Stimulated activated naive CD8-positive, alpha-beta T cell treated with anti-CD3 and anti-CD28 coated beads, Interleukin-15, amount 100 ng/mL, for 72 hours (primary cell): ENCODE results near the gene DHRSX.
A peak's percentile ranks its signal among the peaks of the same experiment; 100 is the strongest.
"Not testable (repeated sequence)": the region's sequence is repeated elsewhere in the genome, so short reads cannot be mapped to it uniquely, and the experiment has no call there.

ENCODE experiments used
- ATAC-seq: fragments of 150-1000 bp; cut with Tn5 transposase; 2 replicates; pipeline ENCODE4 v1.10.0; 2021; ENCODE audit warnings: mild to moderate bottlenecking, moderate library complexity
- DNase-seq, 2 donors: peaks; one replicate each; pipeline ENCODE4 v3.0.0; 2021 to 2022
- H3K27ac Mint-ChIP-seq, 2 donors: one replicate each; pipeline ENCODE4 v1.8.0; 2022; ENCODE audit warnings: mild to moderate bottlenecking in 2 of 2, mixed read lengths in 2 of 2, moderate library complexity in 2 of 2
- H3K27me3 Mint-ChIP-seq: one replicate; pipeline ENCODE4 v1.8.0; 2022; ENCODE audit warnings: mixed read lengths
- H3K4me1 Mint-ChIP-seq: one replicate; pipeline ENCODE4 v1.8.0; 2022; ENCODE audit warnings: mild to moderate bottlenecking, mixed read lengths
- H3K4me3 Mint-ChIP-seq, 2 donors: one replicate each; pipeline ENCODE4 v1.8.0; 2022; ENCODE audit warnings: mild to moderate bottlenecking in 2 of 2, mixed read lengths in 2 of 2, moderate library complexity in 1 of 2
- H3K9me3 Mint-ChIP-seq, 2 donors: one replicate each; pipeline ENCODE4 v1.8.0; 2022; ENCODE audit warnings: mixed read lengths in 2 of 2

The DHRSX gene

DNA sequence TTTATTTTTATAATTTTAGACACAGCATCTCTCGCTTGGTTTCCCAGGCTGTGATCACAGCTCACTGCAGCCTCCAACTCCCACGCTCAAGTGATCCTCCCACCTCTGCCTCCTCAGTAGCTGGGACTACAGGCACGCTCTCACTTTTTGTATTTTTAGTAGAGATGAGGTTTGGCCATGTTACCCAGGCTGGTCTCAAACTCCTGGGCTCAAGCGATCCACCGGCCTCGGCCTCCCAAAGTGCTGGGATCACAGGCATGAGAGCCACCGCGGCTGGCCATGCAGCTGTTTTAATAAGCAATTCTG lies 39.1 kb downstream of the DHRSX start:
- no peak overlapping the region for H3K27ac Mint-ChIP-seq
- H3K9me3 Mint-ChIP-seq: no peaks in the 10 kb centered on the region
- H3K27me3 Mint-ChIP-seq: no peaks in the 10 kb centered on the region
- ATAC-seq: no peak
- H3K4me1 Mint-ChIP-seq: peaks cover 9% of the 10 kb centered on the region
- H3K4me3 Mint-ChIP-seq: no peak overlapping the region
- no peak for DNase-seq

DNA sequence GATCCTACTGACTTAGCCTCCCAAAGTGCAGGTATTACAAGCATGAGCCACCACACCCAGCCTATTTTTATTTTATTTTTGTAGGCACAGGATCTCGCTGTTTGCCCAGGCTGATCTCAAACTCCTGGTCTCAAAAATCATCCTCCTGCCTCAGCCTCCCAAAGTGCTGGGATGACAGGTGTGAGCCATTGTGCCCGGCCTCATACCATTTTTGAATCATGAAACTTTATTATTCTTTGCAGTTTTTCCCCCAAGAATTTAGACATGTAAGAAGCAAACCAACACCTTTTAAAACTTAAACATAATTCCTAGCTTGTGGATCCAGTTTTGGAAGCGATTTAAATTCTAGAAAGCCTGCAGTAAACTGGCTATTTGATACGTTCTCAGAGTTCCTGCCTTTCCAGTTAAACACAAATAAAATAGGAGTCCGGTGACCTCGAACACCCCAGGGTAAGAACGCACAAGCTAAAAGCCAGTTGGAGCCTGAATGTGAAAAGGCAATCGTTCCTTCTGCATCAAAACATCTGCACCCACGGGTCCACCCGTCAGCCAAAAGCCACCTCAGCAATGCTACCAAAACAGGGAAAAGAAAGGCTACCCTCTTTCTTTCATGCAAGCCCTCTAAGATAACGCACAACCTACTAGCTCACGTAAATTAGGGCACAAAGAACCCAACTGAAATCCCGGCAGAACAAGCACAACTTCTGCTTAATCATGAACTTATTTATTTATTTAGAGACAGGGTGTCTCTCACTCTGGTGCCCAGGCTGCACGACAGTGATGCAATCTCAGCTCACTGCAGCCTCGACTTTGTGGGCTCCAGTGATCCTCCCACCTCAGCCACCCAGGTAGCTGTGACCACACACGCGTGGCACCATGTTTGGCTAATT lies 39.7 kb downstream of the DHRSX start:
- not testable (repeated sequence) for ATAC-seq, H3K9me3 Mint-ChIP-seq, H3K27me3 Mint-ChIP-seq, H3K27ac Mint-ChIP-seq, DNase-seq, H3K4me3 Mint-ChIP-seq
- peaks cover 10% of the 10 kb centered on the region for H3K4me1 Mint-ChIP-seq

DNA sequence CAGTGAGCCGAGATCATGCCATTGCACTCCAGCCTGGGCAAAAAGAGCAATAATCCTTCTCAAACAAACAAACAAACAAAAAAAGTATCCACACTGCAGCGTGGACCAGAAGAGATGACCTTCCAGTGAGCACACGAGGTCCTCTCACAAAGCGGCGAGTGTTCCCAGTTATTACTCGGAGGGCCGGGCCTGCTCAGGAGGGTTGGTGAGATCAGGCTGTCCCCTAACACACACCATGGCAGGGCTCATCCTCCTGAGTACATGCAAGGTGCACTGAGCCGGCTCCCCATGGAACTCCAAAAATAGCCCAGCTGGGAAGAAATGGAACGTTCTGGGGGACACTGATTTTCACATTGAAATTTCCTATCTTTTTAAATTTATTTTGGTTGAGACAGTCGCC lies 40.7 kb downstream of the DHRSX start:
- not testable (repeated sequence) for DNase-seq, H3K27ac Mint-ChIP-seq, ATAC-seq, H3K4me3 Mint-ChIP-seq, H3K9me3 Mint-ChIP-seq, H3K27me3 Mint-ChIP-seq
- peaks cover 10% of the 10 kb centered on the region for H3K4me1 Mint-ChIP-seq

DNA sequence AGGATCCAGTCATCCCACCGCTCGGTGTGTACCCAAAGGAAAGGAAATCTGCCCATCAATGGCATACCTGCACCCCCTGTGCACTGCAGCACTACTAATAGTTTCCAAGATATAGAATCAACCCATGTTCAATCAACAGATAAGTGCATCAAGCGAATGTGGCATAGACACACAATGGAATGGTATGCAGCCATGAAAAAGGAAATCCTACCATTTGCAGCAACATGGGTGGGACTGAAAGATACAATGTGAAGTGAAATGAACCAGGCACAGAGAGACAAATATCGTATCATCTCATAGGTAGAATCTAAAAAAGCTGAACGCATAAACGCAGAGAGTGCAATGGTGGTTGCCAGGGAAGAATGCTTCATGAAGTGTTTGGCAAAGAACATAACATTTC lies 42.5 kb downstream of the DHRSX start:
- H3K27me3 Mint-ChIP-seq: no peaks in the 10 kb centered on the region
- H3K4me1 Mint-ChIP-seq: peaks cover 10% of the 10 kb centered on the region
- no peak overlapping the region for H3K27ac Mint-ChIP-seq
- no peak overlapping the region for H3K4me3 Mint-ChIP-seq
- H3K9me3 Mint-ChIP-seq: no peaks in the 10 kb centered on the region
- no peak for ATAC-seq
- no peak for DNase-seq

DNA sequence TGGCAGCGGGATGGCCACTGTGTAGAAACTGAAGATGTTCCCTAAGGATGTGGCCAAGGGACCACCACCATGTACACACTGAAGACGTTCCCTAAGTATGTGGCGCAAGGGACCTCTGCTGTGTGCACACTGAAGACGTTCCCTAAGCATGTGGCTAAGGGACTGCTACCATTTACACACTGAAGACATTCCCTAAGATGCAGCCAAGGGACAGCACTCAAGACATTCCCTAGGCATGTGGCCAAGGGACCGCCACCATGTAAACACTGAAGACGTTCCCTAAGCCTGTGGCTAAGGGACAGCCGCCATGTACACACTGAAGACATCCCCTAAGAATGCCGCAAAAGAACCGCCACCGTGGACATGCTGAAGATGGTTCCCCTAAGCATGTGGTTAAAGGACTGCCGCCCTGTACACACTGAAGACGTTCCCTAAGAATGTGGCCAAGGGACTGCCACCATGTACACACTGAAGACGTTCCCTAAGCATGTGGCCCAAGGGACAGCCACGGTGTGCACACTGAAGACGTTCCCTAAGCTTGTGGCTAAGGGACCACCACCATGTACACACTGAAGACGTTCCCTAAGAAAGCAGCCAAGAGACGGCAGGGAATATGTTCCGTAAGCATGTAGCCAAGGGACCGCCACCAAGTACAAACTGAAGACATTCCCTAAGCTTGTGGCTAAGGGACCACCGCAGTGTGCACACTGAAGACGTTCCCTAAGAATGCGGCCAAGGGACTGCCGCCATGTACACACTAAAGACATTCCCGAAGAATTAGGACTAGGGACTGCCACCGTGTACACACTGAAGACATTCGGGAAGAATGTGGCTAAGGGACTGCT lies 43.3 kb downstream of the DHRSX start:
- ATAC-seq (no peak), DNase-seq (no peak)
- Mint-ChIP-seq H3K27ac (no peak overlapping the region), H3K9me3 (peaks cover 0 to 6% of the 10 kb centered on the region in 2 donors), H3K27me3 (no peaks in the 10 kb centered on the region), H3K4me1 (peaks cover 10% of the 10 kb centered on the region), H3K4me3 (no peak overlapping the region)

DNA sequence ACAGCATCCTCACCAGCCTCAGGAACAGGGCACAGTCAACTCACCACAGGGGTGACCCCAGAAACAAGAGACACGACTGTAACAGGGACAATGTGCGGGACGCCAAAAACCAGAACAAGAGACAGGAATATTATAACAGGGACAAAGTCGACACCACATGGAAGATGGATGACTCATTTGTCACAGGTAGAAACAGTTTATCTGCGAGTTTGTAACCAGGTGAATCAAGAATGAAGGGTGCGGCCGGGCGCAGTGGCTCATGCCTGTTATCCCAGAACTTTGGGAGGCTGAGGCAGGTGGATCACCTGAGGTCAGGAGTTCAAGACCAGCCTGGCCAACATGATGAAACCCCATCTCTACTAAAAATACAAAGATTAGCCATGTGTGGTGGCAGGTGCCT lies 44.7 kb downstream of the DHRSX start:
- not testable (repeated sequence) for DNase-seq, H3K27me3 Mint-ChIP-seq, ATAC-seq, H3K4me3 Mint-ChIP-seq, H3K27ac Mint-ChIP-seq, H3K9me3 Mint-ChIP-seq
- H3K4me1 Mint-ChIP-seq: peaks cover 13% of the 10 kb centered on the region

DNA sequence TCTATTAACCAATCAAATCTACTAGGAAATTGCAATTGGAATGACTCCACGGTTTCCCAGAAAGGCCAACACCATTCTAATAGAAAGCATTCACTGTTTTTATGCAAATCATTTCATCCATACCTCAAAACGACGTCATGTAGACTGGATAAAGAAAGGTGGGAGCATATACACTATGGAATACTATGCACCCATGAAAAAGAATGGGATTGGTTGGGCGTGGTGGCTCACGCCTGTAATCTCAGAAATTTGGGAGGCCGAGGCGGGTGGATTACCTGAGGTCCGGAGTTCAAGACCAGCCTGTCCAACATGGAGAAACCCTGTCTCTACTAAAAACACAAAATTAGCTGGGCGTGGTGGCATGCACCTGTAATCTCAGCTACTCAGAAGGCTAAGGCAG lies 46.2 kb downstream of the DHRSX start:
- DNase-seq, H3K27me3 Mint-ChIP-seq, H3K27ac Mint-ChIP-seq, ATAC-seq, H3K9me3 Mint-ChIP-seq, H3K4me3 Mint-ChIP-seq: not testable (repeated sequence)
- H3K4me1 Mint-ChIP-seq: peaks cover 18% of the 10 kb centered on the region

DNA sequence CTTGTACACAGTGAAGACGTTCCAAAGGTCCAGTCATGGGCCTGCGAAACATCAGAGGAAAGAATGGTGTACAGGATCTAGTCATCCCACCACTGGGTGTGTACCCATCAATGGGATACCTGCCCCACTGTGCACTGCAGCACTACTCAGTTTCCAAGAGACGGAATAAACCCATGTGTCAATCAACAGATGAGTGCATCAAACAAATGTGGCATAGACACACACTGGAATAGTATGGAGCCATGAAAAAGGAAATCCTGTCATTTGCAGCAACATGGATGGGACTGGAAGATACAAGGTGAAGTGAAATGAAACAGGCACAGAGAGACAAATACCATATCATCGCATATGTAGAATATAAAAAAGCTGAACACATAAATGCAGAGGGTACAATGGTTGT lies 48.0 kb downstream of the DHRSX start:
- Mint-ChIP-seq H3K9me3 (peaks cover 0 to 9% of the 10 kb centered on the region in 2 donors), H3K4me1 (peaks cover 18% of the 10 kb centered on the region), H3K27ac (peak overlapping the region in 1 of 2 donors; percentile 39), H3K27me3 (no peaks in the 10 kb centered on the region), H3K4me3 (no peak overlapping the region)
- ATAC-seq: no peak
- DNase-seq: no peak

DNA sequence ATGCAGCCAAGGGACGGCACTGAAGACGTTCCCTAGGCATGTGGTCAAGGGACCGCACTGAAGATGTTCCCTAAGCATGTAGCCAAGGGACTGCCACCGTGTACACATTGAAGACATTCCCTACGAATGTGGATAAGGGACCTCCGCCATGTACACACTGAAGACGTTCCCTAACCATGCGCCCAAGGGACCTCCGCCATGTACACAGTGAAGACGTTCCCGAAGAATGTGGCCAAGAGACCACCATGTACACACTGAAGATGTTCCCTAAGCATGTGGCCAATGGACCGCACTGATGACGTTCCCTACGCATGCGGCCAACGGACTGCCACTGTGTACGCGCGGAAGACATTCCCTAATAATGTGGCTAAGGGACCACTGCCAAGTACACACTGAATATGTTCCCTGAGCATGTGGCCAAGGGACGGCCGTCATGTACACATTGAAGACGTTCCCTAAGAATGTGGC lies 48.4 kb downstream of the DHRSX start:
- ATAC-seq (no peak), DNase-seq (no peak)
- Mint-ChIP-seq H3K9me3 (peaks cover 0 to 9% of the 10 kb centered on the region in 2 donors), H3K27ac (peak overlapping the region in 1 of 2 donors; percentile 39), H3K27me3 (no peaks in the 10 kb centered on the region), H3K4me3 (no peak overlapping the region), H3K4me1 (peaks cover 18% of the 10 kb centered on the region)

DNA sequence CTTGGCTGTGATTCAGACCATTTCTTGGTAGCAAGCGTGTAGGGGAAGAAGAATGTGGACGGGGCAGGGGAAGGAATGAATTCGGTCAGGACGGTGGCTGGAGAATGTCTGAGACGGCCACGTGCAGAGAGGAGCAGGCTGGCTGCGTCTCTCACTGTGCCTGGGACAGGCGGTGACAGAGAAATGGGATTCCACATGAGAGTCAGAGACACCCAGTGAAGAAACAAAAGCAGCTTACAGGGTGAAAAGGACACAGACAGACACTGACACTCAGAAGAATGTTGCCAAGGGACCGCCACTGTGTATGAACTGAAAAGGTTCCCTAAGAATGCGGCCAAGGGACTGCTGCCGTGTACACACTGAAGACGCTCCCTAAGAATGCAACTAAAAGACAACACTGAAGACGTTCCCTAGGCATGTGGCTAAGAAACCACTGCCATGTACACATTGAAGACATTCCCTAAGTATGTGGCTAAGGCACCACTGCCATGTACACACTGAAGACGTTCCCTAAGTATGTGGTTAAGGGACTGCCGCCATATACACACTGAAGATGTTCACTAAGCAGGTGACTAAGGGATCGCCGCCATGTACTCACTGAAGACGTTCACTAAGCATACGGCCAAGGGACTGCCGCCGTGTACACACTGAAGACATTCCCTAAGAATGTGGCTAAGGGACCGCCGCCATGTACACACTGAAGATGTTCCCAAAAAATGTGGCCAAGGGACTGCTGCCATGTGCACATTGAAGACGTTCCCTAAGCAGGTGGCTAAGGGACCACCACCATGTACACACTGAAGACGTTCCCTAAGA lies 49.1 kb downstream of the DHRSX start:
- Mint-ChIP-seq H3K4me1 (peaks cover 16% of the 10 kb centered on the region), H3K27ac (no peak overlapping the region), H3K27me3 (no peaks in the 10 kb centered on the region), H3K4me3 (no peak overlapping the region), H3K9me3 (peaks cover 0 to 9% of the 10 kb centered on the region in 2 donors)
- DNase-seq: no peak
- no peak for ATAC-seq

DNA sequence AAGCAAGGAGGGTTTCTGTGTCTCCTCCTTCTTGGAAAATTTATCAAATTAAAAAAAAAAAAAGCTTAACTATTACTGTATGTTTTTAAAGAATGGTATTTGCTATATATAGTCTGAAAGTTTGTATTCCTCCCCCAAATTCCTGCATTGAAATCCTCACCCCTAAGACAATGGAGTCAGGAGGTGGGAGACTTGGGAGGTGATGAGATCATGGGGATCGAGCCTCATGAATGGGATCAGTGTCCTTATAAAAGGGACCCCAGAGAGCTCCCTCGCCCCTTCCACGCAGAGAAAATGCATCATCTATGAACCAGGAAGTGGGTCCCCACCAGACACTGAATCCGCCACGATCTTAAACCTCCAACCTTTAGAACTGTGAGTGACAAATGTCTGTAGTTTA lies 50.1 kb downstream of the DHRSX start:
- Mint-ChIP-seq H3K27me3 (no peaks in the 10 kb centered on the region), H3K4me3 (no peak overlapping the region), H3K27ac (peak overlapping the region in 1 of 2 donors; percentile 8), H3K9me3 (peaks cover 0 to 9% of the 10 kb centered on the region in 2 donors), H3K4me1 (peaks cover 14% of the 10 kb centered on the region)
- no peak for DNase-seq
- no peak for ATAC-seq

DNA sequence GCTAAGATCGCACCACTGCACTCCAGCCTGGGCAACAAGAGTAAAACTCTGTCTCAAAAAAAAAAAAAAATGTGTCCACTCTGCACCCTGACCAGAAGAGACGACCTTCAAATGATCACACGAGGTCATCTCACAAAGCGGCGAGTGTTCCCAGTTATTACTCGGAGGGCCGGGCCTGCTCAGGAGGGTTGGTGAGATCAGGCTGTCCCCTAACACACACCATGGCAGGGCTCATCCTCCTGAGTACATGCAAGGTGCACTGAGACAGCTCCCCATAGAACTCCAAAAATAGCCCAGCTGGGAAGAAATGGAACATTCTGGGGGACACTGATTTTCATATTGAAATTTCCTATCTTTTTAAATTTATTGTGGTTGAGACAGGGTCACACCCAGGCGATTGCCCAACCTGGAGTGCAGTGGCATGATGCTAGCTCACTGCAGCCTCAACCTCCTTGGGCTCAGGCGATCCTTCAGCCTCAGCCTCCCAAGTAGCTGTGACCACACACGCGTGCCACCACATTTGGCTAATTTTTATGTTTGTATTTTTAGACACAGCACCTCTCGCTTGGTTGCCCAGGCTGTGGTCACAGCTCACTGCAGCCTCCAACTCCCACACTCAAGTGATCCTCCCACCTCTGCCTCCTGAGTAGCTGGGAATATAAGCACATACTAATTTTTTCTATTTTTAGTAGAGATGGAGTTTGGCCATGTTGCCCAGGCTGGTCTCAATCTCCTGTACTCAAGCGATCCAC lies 51.5 kb downstream of the DHRSX start:
- Mint-ChIP-seq H3K27me3 (no peaks in the 10 kb centered on the region), H3K9me3 (peaks cover 0 to 9% of the 10 kb centered on the region in 2 donors), H3K4me1 (peaks cover 14% of the 10 kb centered on the region), H3K4me3 (no peak overlapping the region), H3K27ac (no peak overlapping the region)
- ATAC-seq: no peak
- DNase-seq: no peak

DNA sequence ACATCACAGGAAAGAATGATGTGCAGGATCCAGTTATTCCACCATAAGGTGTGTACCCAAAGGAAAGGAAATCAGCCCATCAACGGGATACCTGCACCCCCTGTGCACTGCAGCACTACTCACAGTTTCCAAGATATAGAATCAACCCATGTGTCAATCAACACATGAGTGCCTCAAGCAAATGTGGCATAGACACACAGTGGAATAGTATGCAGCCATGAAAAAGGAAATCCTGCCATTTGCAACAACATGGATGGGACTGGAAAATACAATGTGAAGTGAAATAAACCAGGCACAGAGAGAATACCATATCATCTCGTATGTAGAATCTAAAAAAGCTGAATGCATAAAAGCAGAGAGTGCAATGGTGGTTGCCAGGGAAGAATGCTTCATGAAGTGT lies 53.3 kb downstream of the DHRSX start:
- Mint-ChIP-seq H3K4me1 (peaks cover 14% of the 10 kb centered on the region), H3K27me3 (no peaks in the 10 kb centered on the region), H3K9me3 (peaks cover 0 to 2% of the 10 kb centered on the region in 2 donors), H3K4me3 (no peak overlapping the region), H3K27ac (no peak overlapping the region)
- DNase-seq: no peak
- ATAC-seq: no peak

DNA sequence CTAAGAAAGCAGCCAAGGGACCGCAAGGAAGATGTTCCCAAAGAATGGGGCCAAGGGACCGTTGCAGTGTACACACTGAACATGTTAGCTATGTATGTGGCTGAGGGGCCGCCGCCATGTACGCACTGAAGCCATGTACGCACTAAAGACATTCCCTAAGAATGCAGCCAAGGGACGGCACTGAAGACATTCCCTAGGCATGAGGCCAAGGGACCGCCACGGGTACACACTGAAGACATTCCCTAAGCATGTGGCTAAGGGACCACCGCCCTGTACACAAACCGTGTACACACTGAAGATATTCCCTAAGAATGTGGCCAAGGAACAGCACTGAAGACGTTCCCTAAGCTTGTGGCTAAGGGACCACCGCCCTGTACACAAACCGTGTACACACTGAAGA lies 54.0 kb downstream of the DHRSX start:
- H3K4me1 Mint-ChIP-seq: peaks cover 13% of the 10 kb centered on the region
- H3K27me3 Mint-ChIP-seq: no peaks in the 10 kb centered on the region
- no peak overlapping the region for H3K27ac Mint-ChIP-seq
- H3K4me3 Mint-ChIP-seq: no peak overlapping the region
- H3K9me3 Mint-ChIP-seq: no peaks in the 10 kb centered on the region
- no peak for DNase-seq
- no peak for ATAC-seq
